KMS-11 (cell line): ENCODE data around the gene PRPF6.

Experiments
- H2AFZ ChIP-seq: fragments of 200-600 bp; sonication (generic); 2 replicates; pipeline ENCODE4 v1.6.1; 2016; ENCODE audit warnings: antibody characterized with exemption, mixed run types, low read depth
- H3K27ac ChIP-seq: fragments of 200-600 bp; sonication (generic); 2 replicates; pipeline ENCODE4 v1.6.1; 2016; ENCODE audit warnings: mild to moderate bottlenecking, mixed run types
- H3K27me3 ChIP-seq: fragments of 200-600 bp; sonication (generic); 2 replicates; pipeline ENCODE4 v1.6.1; 2017; ENCODE audit warnings: mild to moderate bottlenecking, low read depth, mixed run types, moderate library complexity; ENCODE audit not compliant: insufficient read depth
- H3K36me3 ChIP-seq: fragments of 200-600 bp; sonication (generic); 2 replicates; pipeline ENCODE4 v1.6.1; 2017; ENCODE audit warnings: mild to moderate bottlenecking, mixed run types; ENCODE audit not compliant: insufficient read depth
- H3K4me1 ChIP-seq: fragments of 200-600 bp; sonication (generic); 2 replicates; pipeline ENCODE4 v1.6.1; 2016; ENCODE audit warnings: mild to moderate bottlenecking, low read depth, mixed run types; ENCODE audit not compliant: poor library complexity, severe bottlenecking
- H3K4me2 ChIP-seq: fragments of 200-600 bp; sonication (generic); 2 replicates; pipeline ENCODE4 v1.7.0; 2016; ENCODE audit warnings: mild to moderate bottlenecking, mixed run types
- H3K4me3 ChIP-seq: fragments of 200-600 bp; sonication (generic); IDR thresholded peaks from 2 replicates; pipeline ENCODE4 v1.6.1; 2017; ENCODE audit warnings: low read depth, low read length, mixed read lengths; ENCODE audit not compliant: insufficient read depth
- H3K79me2 ChIP-seq: fragments of 200-600 bp; sonication (generic); 2 replicates; pipeline ENCODE4 v1.6.1; 2016; ENCODE audit warnings: low read depth, mixed run types; ENCODE audit not compliant: insufficient read depth
- H3K9ac ChIP-seq: fragments of 200-600 bp; sonication (generic); 2 replicates; pipeline ENCODE4 v1.6.1; 2016; ENCODE audit warnings: mild to moderate bottlenecking, mixed run types
- H4K20me1 ChIP-seq: fragments of 200-600 bp; sonication (generic); 2 replicates; pipeline ENCODE4 v1.6.1; 2016; ENCODE audit warnings: mild to moderate bottlenecking, mixed run types; ENCODE audit not compliant: insufficient read depth
- TF ChIP-seq, protein P1 (sequence below): fragments of 200-600 bp; sonication (generic); conservative IDR thresholded peaks from 2 replicates; pipeline ENCODE4 v1.6.1; 2017; ENCODE audit warnings: low read depth, mild to moderate bottlenecking, antibody characterized with exemption, low read length, moderate library complexity, mixed read lengths

The PRPF6 gene

DNA sequence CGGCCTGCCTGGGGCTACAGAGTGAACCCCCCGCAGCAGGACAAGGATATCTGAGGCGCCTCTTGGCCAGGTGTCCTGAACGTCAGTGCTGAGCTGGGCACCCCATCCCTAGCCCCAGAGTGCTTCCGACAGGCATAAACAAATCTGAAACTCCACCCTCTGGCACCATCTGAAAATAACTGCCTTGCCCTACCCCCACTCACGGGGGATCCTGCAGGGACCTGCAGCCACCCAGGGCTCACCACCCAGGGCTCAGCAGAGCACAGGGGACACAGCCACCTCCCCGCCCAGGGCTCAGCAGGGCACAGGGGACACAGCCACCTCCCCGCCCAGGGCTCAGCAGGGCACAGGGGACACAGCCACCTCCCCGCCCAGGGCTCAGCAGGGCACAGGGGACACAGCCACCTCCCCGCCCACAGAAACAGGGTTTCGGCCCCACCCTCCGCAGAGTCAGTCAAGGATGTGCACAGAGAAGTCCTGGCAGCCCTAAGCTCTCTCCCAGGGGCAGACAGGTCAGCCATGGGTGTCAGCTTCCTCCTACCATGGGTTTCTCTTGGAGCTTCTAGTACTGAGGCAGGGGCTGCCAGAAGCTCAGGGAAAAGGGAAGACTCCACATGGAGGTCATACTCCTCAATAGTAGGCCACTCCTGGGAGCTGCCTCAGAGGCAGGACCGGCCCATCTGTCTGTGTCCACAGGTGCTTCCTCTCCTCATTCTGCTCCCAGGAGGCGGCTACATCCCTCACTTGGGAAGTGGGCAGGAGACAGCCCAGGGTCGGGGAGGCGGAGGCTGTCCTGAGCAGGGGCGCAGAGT, 29.3 kb upstream of the PRPF6 start:
- Histone ChIP-seq H4K20me1 (peaks cover 17% of the 10 kb centered on the region; the same call in 1 of the 2 replicates), H3K27ac (no peak overlapping the region), H3K4me2 (no peak overlapping the region; the same call in 1 of the 2 replicates), H3K4me3 (no peak overlapping the region), H2AFZ (no peak overlapping the region), H3K79me2 (peaks cover 87% of the 10 kb centered on the region), H3K27me3 (no peaks in the 10 kb centered on the region), H3K36me3 (no peaks in the 10 kb centered on the region), H3K4me1 (peaks cover 16% of the 10 kb centered on the region), H3K9ac (no peak overlapping the region)
- TF ChIP-seq, protein P1, sequence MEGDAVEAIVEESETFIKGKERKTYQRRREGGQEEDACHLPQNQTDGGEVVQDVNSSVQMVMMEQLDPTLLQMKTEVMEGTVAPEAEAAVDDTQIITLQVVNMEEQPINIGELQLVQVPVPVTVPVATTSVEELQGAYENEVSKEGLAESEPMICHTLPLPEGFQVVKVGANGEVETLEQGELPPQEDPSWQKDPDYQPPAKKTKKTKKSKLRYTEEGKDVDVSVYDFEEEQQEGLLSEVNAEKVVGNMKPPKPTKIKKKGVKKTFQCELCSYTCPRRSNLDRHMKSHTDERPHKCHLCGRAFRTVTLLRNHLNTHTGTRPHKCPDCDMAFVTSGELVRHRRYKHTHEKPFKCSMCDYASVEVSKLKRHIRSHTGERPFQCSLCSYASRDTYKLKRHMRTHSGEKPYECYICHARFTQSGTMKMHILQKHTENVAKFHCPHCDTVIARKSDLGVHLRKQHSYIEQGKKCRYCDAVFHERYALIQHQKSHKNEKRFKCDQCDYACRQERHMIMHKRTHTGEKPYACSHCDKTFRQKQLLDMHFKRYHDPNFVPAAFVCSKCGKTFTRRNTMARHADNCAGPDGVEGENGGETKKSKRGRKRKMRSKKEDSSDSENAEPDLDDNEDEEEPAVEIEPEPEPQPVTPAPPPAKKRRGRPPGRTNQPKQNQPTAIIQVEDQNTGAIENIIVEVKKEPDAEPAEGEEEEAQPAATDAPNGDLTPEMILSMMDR, result no peak

DNA sequence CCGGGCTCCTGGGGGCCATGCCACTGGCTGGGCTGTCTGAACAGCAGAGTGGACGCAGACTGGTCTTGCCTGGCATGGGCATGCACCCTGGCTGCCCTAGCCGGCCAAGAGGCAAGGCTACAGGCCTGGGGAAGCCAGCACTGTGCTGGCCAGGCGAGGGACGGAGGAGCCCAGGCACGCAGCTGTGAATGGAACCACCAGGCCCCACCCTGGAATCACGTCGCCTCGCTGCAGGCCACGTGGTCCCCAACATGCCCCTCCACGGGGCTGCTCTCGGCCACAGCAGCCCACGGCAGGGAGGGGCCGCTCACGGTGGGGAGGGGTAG, 28.8 kb upstream of the PRPF6 start:
- Histone ChIP-seq H3K4me1 (peaks cover 16% of the 10 kb centered on the region), H3K9ac (no peak overlapping the region), H3K27ac (no peak overlapping the region), H3K79me2 (peaks cover 81% of the 10 kb centered on the region), H3K4me2 (no peak overlapping the region; the same call in 1 of the 2 replicates), H3K4me3 (no peak overlapping the region), H4K20me1 (peaks cover 17% of the 10 kb centered on the region; the same call in 1 of the 2 replicates), H2AFZ (no peak overlapping the region), H3K36me3 (no peaks in the 10 kb centered on the region), H3K27me3 (no peaks in the 10 kb centered on the region)
- TF ChIP-seq, protein P1, result no peak

DNA sequence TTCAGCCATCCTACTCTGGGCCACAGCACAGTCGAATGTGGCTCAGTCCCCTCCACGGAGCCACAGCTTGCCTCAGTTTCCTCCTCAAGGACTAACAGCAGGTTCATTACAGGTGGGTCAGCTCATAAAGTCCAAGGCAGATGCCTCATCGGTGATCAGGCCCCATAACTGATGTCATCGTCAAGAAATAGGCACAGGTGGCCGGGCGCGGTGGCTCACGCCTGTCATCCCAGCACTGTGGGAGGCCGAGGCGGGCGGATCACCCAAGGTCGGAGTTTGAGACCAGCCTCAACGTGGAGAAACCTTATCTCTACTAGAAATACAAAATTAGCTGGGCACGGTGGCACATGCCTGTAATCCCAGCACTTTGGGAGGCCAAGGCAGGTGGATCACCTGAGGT, 28.2 kb upstream of the PRPF6 start:
- no peak overlapping the region for H3K4me2 ChIP-seq

DNA sequence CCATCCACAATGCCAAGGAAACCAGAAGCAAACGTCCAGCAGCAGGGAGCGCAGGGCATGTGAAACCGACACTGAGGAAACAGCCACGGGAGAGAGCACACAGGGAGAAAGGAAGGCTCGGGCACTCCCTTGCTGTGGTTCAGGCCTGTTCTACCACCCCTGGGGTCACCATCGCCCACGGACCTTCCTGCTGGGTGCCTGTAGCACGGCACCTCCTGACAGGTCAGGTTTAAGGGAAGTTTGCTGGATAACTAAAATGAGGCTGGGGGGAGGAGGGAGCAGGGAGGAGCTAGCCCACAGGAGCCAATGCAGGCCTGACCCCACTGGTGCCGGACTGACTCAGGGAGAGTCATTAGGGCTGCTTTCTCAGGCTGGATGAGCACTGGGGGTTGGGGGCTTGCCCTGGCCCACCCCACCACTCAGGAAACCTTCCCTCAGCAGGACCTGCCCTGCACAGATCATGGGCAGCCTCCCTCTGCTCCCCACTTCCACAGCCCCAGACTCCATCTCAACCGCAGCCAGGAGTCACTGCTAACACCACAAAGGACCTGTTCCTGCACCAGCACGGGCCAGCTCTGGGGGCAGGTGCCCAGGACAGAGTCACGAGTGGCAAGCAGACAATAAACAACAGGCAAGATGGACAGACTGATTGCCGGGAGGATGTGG, 27.0 kb upstream of the PRPF6 start:
- TF ChIP-seq, protein P1, result no peak
- no peaks in the 10 kb centered on the region for H3K27me3 ChIP-seq
- peaks cover 33% of the 10 kb centered on the region for H3K4me1 ChIP-seq
- H3K9ac ChIP-seq, result no peak overlapping the region
- peak overlapping the region; percentile 82; the same call in 1 of the 2 replicates for H3K4me2 ChIP-seq
- H4K20me1 ChIP-seq, result peaks cover 14% of the 10 kb centered on the region; the same call in 1 of the 2 replicates
- H3K27ac ChIP-seq, result no peak overlapping the region
- no peaks in the 10 kb centered on the region for H3K36me3 ChIP-seq
- H2AFZ ChIP-seq, result no peak overlapping the region
- no peak overlapping the region for H3K4me3 ChIP-seq
- peaks cover 71% of the 10 kb centered on the region for H3K79me2 ChIP-seq

More for the DNA sequence above, 28.2 kb upstream of the PRPF6 start:
- Histone ChIP-seq H3K4me3 (no peak overlapping the region), H3K9ac (no peak overlapping the region), H2AFZ (no peak overlapping the region), H3K36me3 (no peaks in the 10 kb centered on the region), H3K27me3 (no peaks in the 10 kb centered on the region), H4K20me1 (peaks cover 17% of the 10 kb centered on the region; the same call in 1 of the 2 replicates), H3K4me1 (peaks cover 22% of the 10 kb centered on the region), H3K79me2 (peaks cover 75% of the 10 kb centered on the region), H3K27ac (no peak overlapping the region)
- TF ChIP-seq, protein P1, result no peak
